HG02588 (cell line): ENCODE results near the gene NSMF.

ENCODE experiments used
- ATAC-seq: cut with Tn5 transposase; IDR thresholded peaks from one replicate; pipeline ENCODE4 v1.9.1; 2021; ENCODE audit warnings: mild to moderate bottlenecking, moderate library complexity; ENCODE audit not compliant: unreplicated experiment

The NSMF gene

GRCh38 chr9:137448602-137448962 is 10.6 kb downstream of the NSMF start:
- no peak for ATAC-seq

- no peak for ATAC-seq
Measured at GRCh38 chr9:137447722-137448601, 11.2 kb downstream of the NSMF start.

GRCh38 chr9:137446851-137447471 is 12.2 kb downstream of the NSMF start:
- ATAC-seq = no peak

- no peak for ATAC-seq
Measured at GRCh38 chr9:137445930-137446431, 13.2 kb downstream of the NSMF start.

GRCh38 chr9:137445275-137445807 is 13.8 kb downstream of the NSMF start:
- ATAC-seq = no peak

- no peak for ATAC-seq
Measured at GRCh38 chr9:137444106-137444790, 14.9 kb downstream of the NSMF start.

GRCh38 chr9:137441935-137442321 is 17.2 kb downstream of the NSMF start:
- ATAC-seq = no peak

GRCh38 chr9:137441289-137441934 is 17.7 kb downstream of the NSMF start, which contains the start of gene ENTPD8:
Gene ENTPD8 (minus strand): TSS chr9:137441357. CDS start chr9:137438285, 3,072 bp downstream.
- ATAC-seq = no peak

GRCh38 chr9:137439158-137439714 is 19.9 kb downstream of the NSMF start:
- no peak for ATAC-seq

GRCh38 chr9:137438591-137439157 is 20.5 kb downstream of the NSMF start:
- no peak for ATAC-seq

- ATAC-seq = no peak
Measured at GRCh38 chr9:137437691-137438590, 21.2 kb downstream of the NSMF start.

GRCh38 chr9:137436761-137437600 is 22.2 kb downstream of the NSMF start:
- no peak for ATAC-seq

GRCh38 chr9:137435980-137436760 is 23.0 kb downstream of the NSMF start:
- no peak for ATAC-seq

GRCh38 chr9:137435381-137435891 is 23.7 kb downstream of the NSMF start:
- ATAC-seq = no peak

- ATAC-seq = no peak
Measured at GRCh38 chr9:137434498-137435380, 24.4 kb downstream of the NSMF start.

GRCh38 chr9:137433916-137434431 is 25.2 kb downstream of the NSMF start:
- no peak for ATAC-seq
